ENCODE measurements around the gene FAM124A. TPM values are rescaled to one million over a fixed set of nuclear protein-coding genes. Genes with fewer than 3 reads are reported as not detected.
A peak's percentile ranks its signal among the peaks of the same experiment; 100 is the strongest.

The FAM124A gene
- total and polyA plus RNA-seq, 7 experiments from 2014 or later: 0.12 to 0.85 TPM; not detected in 5

GRCh38 chr13:51327961-51328360 lies 105.8 kb downstream of the FAM124A start:
- no peaks in the 10 kb centered on the region for H3K27me3 ChIP-seq (ENCODE audit: control insufficient read depth in 2 of 2, insufficient read depth in 2 of 2, low read length in 2 of 2)
- H3K27ac Mint-ChIP-seq: no peak overlapping the region
- no peaks in the 10 kb centered on the region for H3K36me3 ChIP-seq (ENCODE audit: control insufficient read depth in 2 of 3, insufficient read depth in 3 of 3, low read length in 3 of 3)
- no peak for DNase-seq
- no peaks in the 10 kb centered on the region for H3K9me3 Mint-ChIP-seq
- intact Hi-C loops (cut with micrococcal nuclease): no loop called here
- no peaks in the 10 kb centered on the region for H3K9me3 ChIP-seq (ENCODE audit: control insufficient read depth in 2 of 3, low read length in 3 of 3)
- CTCF ChIA-PET: no interaction called here
- no peaks in the 10 kb centered on the region for H3K36me3 Mint-ChIP-seq
- H3K4me3 Mint-ChIP-seq: no peak overlapping the region
- no peak overlapping the region for H3K4me3 ChIP-seq (ENCODE audit: low read length)
- no peak overlapping the region for H3K27ac ChIP-seq (ENCODE audit: low read depth, low read length)
- POLR2A ChIA-PET: no interaction called here
- H3K27me3 Mint-ChIP-seq: no peaks in the 10 kb centered on the region
- H3K4me1 ChIP-seq (ENCODE audit: control insufficient read depth in 2 of 2, insufficient read depth in 2 of 2, low read length in 2 of 2): no peaks in the 10 kb centered on the region
- ATAC-seq: no peak
- peaks cover 9 to 19% (median 15%) of the 10 kb centered on the region in 7 donors for H3K4me1 Mint-ChIP-seq

GRCh38 chr13:51328488-51328887 lies 106.3 kb downstream of the FAM124A start:
- Mint-ChIP-seq H3K4me3 (no peak overlapping the region), H3K36me3 (no peaks in the 10 kb centered on the region), H3K9me3 (no peaks in the 10 kb centered on the region), H3K27ac (no peak overlapping the region), H3K4me1 (peaks cover 12 to 23% (median 17%) of the 10 kb centered on the region in 7 donors), H3K27me3 (no peaks in the 10 kb centered on the region)
- Histone ChIP-seq H3K4me3 (ENCODE audit: low read length) (no peak overlapping the region), H3K36me3 (ENCODE audit: control insufficient read depth in 2 of 3, insufficient read depth in 3 of 3, low read length in 3 of 3) (no peaks in the 10 kb centered on the region), H3K27me3 (ENCODE audit: control insufficient read depth in 2 of 2, insufficient read depth in 2 of 2, low read length in 2 of 2) (no peaks in the 10 kb centered on the region), H3K9me3 (ENCODE audit: control insufficient read depth in 2 of 3, low read length in 3 of 3) (no peaks in the 10 kb centered on the region), H3K4me1 (ENCODE audit: control insufficient read depth in 2 of 2, insufficient read depth in 2 of 2, low read length in 2 of 2) (no peaks in the 10 kb centered on the region), H3K27ac (ENCODE audit: low read depth, low read length) (no peak overlapping the region)
- CTCF ChIA-PET: no interaction called here
- ATAC-seq (no peak), DNase-seq (no peak)
- intact Hi-C loops (cut with micrococcal nuclease): no loop called here
- POLR2A ChIA-PET: no interaction called here

- CTCF ChIA-PET: no interaction called here
Observed at GRCh38 chr13:51329606-51330005, 107.4 kb downstream of the FAM124A start.

GRCh38 chr13:51330791-51331190 lies 108.6 kb downstream of the FAM124A start:
- POLR2A ChIA-PET: no interaction called here
- DNase-seq: no peak
- H3K36me3 Mint-ChIP-seq: peaks cover 0 to 5% (median 0%) of the 10 kb centered on the region in 5 donors
- Histone ChIP-seq H3K27ac (ENCODE audit: low read depth, low read length) (no peak overlapping the region), H3K36me3 (ENCODE audit: control insufficient read depth in 2 of 3, insufficient read depth in 3 of 3, low read length in 3 of 3) (no peaks in the 10 kb centered on the region), H3K4me1 (ENCODE audit: control insufficient read depth in 2 of 2, insufficient read depth in 2 of 2, low read length in 2 of 2) (no peaks in the 10 kb centered on the region), H3K27me3 (ENCODE audit: control insufficient read depth in 2 of 2, insufficient read depth in 2 of 2, low read length in 2 of 2) (no peaks in the 10 kb centered on the region), H3K9me3 (ENCODE audit: control insufficient read depth in 2 of 3, low read length in 3 of 3) (no peaks in the 10 kb centered on the region), H3K4me3 (ENCODE audit: low read length) (no peak overlapping the region)
- peak overlapping the region in 1 of 9 donors; percentile 46 for H3K27ac Mint-ChIP-seq
- intact Hi-C loops (cut with micrococcal nuclease): no loop called here
- H3K4me3 Mint-ChIP-seq: no peak overlapping the region
- peaks cover 0 to 2% (median 0%) of the 10 kb centered on the region in 11 donors for H3K9me3 Mint-ChIP-seq
- CTCF ChIA-PET: no interaction called here
- H3K4me1 Mint-ChIP-seq: peaks cover 14 to 23% (median 17%) of the 10 kb centered on the region in 7 donors
- no peaks in the 10 kb centered on the region for H3K27me3 Mint-ChIP-seq
- ATAC-seq: peak; percentile 37

More at GRCh38 chr13:51329606-51330005, 107.4 kb downstream of the FAM124A start:
- Mint-ChIP-seq H3K9me3 (peaks cover 0 to 2% (median 0%) of the 10 kb centered on the region in 11 donors), H3K27me3 (no peaks in the 10 kb centered on the region), H3K27ac (no peak overlapping the region), H3K4me3 (no peak overlapping the region), H3K4me1 (peaks cover 14 to 23% (median 17%) of the 10 kb centered on the region in 7 donors), H3K36me3 (no peaks in the 10 kb centered on the region)
- DNase-seq: no peak
- intact Hi-C loops (cut with micrococcal nuclease): no loop called here
- no peak for ATAC-seq
- no peaks in the 10 kb centered on the region for H3K27me3 ChIP-seq (ENCODE audit: control insufficient read depth in 2 of 2, insufficient read depth in 2 of 2, low read length in 2 of 2)
- POLR2A ChIA-PET: no interaction called here
- no peaks in the 10 kb centered on the region for H3K4me1 ChIP-seq (ENCODE audit: control insufficient read depth in 2 of 2, insufficient read depth in 2 of 2, low read length in 2 of 2)
- no peak overlapping the region for H3K27ac ChIP-seq (ENCODE audit: low read depth, low read length)
- no peaks in the 10 kb centered on the region for H3K36me3 ChIP-seq (ENCODE audit: control insufficient read depth in 2 of 3, insufficient read depth in 3 of 3, low read length in 3 of 3)
- H3K4me3 ChIP-seq (ENCODE audit: low read length): no peak overlapping the region
- H3K9me3 ChIP-seq (ENCODE audit: control insufficient read depth in 2 of 3, low read length in 3 of 3): no peaks in the 10 kb centered on the region

- Mint-ChIP-seq H3K4me3 (peak overlapping the region in 2 of 10 donors; percentile 16 to 34), H3K9me3 (peaks cover 0 to 2% (median 0%) of the 10 kb centered on the region in 11 donors), H3K36me3 (peaks cover 0 to 5% (median 0%) of the 10 kb centered on the region in 5 donors), H3K4me1 (peaks cover 14 to 23% (median 17%) of the 10 kb centered on the region in 7 donors), H3K27me3 (no peaks in the 10 kb centered on the region), H3K27ac (peak overlapping the region in 3 of 9 donors; percentile 22 to 59 (median 46))
- Histone ChIP-seq H3K4me3 (ENCODE audit: low read length) (no peak overlapping the region), H3K27ac (ENCODE audit: low read depth, low read length) (no peak overlapping the region), H3K9me3 (ENCODE audit: control insufficient read depth in 2 of 3, low read length in 3 of 3) (no peaks in the 10 kb centered on the region), H3K27me3 (ENCODE audit: control insufficient read depth in 2 of 2, insufficient read depth in 2 of 2, low read length in 2 of 2) (no peaks in the 10 kb centered on the region), H3K36me3 (ENCODE audit: control insufficient read depth in 2 of 3, insufficient read depth in 3 of 3, low read length in 3 of 3) (no peaks in the 10 kb centered on the region), H3K4me1 (ENCODE audit: control insufficient read depth in 2 of 2, insufficient read depth in 2 of 2, low read length in 2 of 2) (no peaks in the 10 kb centered on the region)
- POLR2A ChIA-PET: no interaction called here
- intact Hi-C loops (cut with micrococcal nuclease): no loop called here
- DNase-seq (no peak), ATAC-seq (no peak)
- CTCF ChIA-PET: interaction anchor here (0.6 kb wide), 1 partner anchor 549 kb away, joined by 3 read pairs; no protein-coding TSS in a partner anchor
Observed at GRCh38 chr13:51331354-51331861, 109.2 kb downstream of the FAM124A start.

- intact Hi-C loops (cut with micrococcal nuclease): no loop called here
- Mint-ChIP-seq H3K27me3 (no peaks in the 10 kb centered on the region), H3K27ac (no peak overlapping the region)
Observed at GRCh38 chr13:51332566-51333361, 110.6 kb downstream of the FAM124A start.

More at GRCh38 chr13:51332566-51333361, 110.6 kb downstream of the FAM124A start:
- H3K27me3 ChIP-seq (ENCODE audit: control insufficient read depth in 2 of 2, insufficient read depth in 2 of 2, low read length in 2 of 2): no peaks in the 10 kb centered on the region
- H3K4me3 ChIP-seq (ENCODE audit: low read length): no peak overlapping the region
- DNase-seq (no peak), ATAC-seq (no peak)
- H3K36me3 ChIP-seq (ENCODE audit: control insufficient read depth in 2 of 3, insufficient read depth in 3 of 3, low read length in 3 of 3): no peaks in the 10 kb centered on the region
- peaks cover 0 to 5% (median 0%) of the 10 kb centered on the region in 5 donors for H3K36me3 Mint-ChIP-seq
- POLR2A ChIA-PET: no interaction called here
- peaks cover 0 to 2% (median 0%) of the 10 kb centered on the region in 11 donors for H3K9me3 Mint-ChIP-seq
- no peaks in the 10 kb centered on the region for H3K9me3 ChIP-seq (ENCODE audit: control insufficient read depth in 2 of 3, low read length in 3 of 3)
- no peak overlapping the region for H3K27ac ChIP-seq (ENCODE audit: low read depth, low read length)
- CTCF ChIA-PET: no interaction called here
- no peak overlapping the region for H3K4me3 Mint-ChIP-seq
- no peaks in the 10 kb centered on the region for H3K4me1 ChIP-seq (ENCODE audit: control insufficient read depth in 2 of 2, insufficient read depth in 2 of 2, low read length in 2 of 2)
- H3K4me1 Mint-ChIP-seq: peaks cover 14 to 23% (median 17%) of the 10 kb centered on the region in 7 donors
